ENCODE results near the gene LRP8. TPM values are rescaled to one million over a fixed set of nuclear protein-coding genes. Genes with fewer than 3 reads are reported as not detected.

Gene LRP8
- total RNA-seq, 6 experiments from 2014 or later, result 7.2 to 14.9 (median 13.0) TPM

DNA sequence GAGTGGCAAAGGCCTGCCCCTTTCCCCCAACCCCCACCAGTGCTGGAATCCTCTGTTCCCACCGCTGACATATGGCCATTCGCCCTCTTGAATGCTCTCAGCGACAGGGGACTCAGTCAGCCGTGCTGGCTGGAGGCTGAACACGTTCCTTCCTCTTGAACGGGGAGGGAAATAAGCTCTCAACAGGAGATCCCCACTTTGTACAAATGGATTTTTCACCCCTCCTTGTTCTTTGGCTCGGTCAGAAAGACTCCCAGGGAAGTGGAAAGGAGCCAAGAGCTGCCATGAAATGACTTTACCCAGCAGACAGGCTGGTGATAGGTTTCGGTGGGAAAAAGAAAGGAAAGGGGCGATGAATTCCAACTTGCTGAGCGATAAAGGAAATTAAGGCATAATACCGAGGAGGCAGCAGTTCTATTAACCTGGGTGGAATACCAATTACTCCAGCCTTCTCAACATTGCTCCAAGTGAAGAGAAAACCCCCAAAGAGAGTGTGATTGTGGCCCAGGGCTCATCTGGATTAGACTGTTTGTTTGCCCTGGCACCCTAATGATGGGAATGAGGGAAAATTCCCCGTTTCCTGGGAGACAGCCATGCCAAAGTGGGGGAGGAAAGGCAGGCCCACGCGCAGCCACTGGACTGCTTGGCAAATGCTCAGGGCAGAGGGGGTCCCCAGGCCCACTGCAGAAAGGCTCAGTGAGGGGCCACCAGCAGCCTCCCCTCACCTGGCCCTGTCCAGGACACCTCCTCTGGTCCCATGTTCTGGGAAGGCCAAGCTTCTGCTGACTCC is 23.9 kb downstream of the LRP8 start:
- Mint-ChIP-seq H3K4me1 (ENCODE audit: low read depth) (peaks cover 11% of the 10 kb centered on the region), H3K36me3 (ENCODE audit: low read depth) (no peaks in the 10 kb centered on the region), H3K27ac (no peak overlapping the region), H3K9me3 (no peaks in the 10 kb centered on the region), H3K27me3 (ENCODE audit: insufficient read depth) (no peaks in the 10 kb centered on the region; the same call in 1 of the 2 replicates), H3K4me3 (no peak overlapping the region)
- DNase-seq, result no peak
- TF ChIP-seq, protein P1, sequence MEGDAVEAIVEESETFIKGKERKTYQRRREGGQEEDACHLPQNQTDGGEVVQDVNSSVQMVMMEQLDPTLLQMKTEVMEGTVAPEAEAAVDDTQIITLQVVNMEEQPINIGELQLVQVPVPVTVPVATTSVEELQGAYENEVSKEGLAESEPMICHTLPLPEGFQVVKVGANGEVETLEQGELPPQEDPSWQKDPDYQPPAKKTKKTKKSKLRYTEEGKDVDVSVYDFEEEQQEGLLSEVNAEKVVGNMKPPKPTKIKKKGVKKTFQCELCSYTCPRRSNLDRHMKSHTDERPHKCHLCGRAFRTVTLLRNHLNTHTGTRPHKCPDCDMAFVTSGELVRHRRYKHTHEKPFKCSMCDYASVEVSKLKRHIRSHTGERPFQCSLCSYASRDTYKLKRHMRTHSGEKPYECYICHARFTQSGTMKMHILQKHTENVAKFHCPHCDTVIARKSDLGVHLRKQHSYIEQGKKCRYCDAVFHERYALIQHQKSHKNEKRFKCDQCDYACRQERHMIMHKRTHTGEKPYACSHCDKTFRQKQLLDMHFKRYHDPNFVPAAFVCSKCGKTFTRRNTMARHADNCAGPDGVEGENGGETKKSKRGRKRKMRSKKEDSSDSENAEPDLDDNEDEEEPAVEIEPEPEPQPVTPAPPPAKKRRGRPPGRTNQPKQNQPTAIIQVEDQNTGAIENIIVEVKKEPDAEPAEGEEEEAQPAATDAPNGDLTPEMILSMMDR (IDR thresholded peaks at IDR 0.05), result no peak

DNA sequence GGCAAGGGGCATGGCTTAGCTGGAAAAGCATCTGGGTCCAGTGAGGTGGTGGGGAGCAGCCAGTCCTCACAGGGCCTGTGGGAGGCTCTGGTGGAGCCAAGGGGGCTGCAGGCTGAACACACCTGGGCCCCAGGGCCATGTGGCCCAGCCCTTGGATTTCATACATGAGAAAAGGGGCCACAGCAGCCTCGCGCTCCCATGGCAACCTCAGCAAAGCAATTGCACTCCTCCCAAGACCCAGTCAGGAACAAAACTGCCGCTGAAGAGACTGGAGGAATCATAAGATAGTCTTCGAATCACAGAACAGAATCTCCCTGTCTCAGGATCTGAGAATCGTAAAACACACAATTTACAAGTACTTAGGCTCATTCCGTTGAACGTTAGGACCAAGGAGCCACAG is 24.6 kb downstream of the LRP8 start:
- Mint-ChIP-seq H3K36me3 (ENCODE audit: low read depth) (no peaks in the 10 kb centered on the region), H3K27ac (no peak overlapping the region), H3K9me3 (no peaks in the 10 kb centered on the region), H3K4me1 (ENCODE audit: low read depth) (peaks cover 11% of the 10 kb centered on the region), H3K27me3 (ENCODE audit: insufficient read depth) (no peaks in the 10 kb centered on the region; the same call in 1 of the 2 replicates), H3K4me3 (no peak overlapping the region)
- no peak for DNase-seq
- TF ChIP-seq, protein P1 (IDR thresholded peaks at IDR 0.05), result no peak

DNA sequence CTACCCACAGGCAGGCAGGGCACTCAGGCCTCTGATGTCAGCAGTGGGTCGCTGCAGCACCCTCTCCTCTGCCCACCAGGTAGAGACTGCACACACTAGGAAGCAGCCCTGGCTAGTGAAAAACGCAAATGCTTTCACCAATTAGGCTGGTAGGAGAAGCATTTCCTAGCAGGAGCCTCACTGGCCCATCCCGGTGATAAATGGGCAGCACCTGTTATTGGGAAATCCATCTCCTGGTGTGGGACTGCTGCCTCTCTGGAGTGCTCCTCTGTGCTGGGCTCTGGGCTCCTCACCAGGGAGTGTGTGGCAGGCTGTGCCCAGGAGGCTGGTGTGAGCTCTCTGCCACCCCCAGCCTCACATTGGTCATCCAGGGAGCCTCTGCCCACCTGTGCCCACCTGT is 28.6 kb downstream of the LRP8 start:
- no peak overlapping the region for H3K27ac Mint-ChIP-seq

DNA sequence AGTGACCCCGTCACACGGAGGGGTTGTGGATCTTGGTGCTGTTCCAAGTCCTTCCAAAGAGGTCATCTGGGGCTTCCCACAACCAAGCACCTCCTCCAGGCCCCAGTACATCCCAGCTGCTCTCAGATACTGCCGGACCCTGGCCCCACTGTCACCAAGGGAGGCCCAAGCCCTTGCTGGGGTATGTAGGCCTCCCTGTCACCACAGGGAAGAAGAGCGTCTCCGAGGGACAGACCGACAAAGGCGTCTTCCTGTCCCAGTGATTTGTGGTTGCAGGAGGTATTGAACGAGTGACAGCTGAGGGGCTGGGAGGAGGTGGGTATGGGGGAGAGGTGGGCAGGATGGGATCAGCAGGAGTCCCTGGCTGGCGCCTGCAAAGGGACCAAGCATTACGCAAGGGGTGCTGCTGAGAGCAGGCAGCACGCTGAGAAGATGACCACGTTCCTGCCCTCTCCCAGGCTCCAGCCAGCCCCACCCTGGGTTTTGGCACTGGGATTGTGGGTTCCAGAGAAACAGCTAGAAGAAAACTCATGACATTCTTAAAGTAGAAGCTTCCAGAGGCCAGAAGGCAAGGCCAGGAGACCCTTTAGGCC is 29.7 kb downstream of the LRP8 start:
- H3K4me3 Mint-ChIP-seq, result no peak overlapping the region

More for the DNA sequence above, 28.6 kb downstream of the LRP8 start:
- Mint-ChIP-seq H3K36me3 (ENCODE audit: low read depth) (no peaks in the 10 kb centered on the region), H3K4me3 (no peak overlapping the region), H3K27me3 (ENCODE audit: insufficient read depth) (peaks cover 1% of the 10 kb centered on the region), H3K9me3 (no peaks in the 10 kb centered on the region), H3K4me1 (ENCODE audit: low read depth) (peaks cover 16% of the 10 kb centered on the region)
- TF ChIP-seq, protein P1 (IDR thresholded peaks at IDR 0.05), result no peak
- DNase-seq, result no peak

DNA sequence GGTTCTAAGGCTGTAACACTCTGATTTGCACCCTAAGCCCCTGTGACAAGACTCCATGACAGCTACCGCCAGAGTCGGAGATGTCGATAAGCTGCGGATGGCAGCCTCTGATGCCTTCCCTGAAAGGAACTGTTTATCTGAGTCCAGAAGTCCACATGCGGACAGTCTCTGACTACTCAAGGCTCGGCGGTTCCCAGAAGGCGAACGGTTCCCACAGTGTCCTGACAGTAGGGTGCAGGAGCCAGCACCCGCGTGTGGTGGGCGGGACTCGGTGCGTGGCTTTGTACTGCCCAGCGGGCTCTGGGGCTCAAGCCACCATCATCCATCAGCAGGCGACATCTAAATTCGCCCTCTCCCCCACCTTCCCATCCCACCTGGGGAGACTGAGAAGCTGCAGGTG is 30.7 kb downstream of the LRP8 start:
- peaks cover 1% of the 10 kb centered on the region for H3K27me3 Mint-ChIP-seq (ENCODE audit: insufficient read depth)
- no peak overlapping the region for H3K27ac Mint-ChIP-seq
- no peak for DNase-seq
- H3K4me3 Mint-ChIP-seq, result no peak overlapping the region
- TF ChIP-seq, protein P1 (IDR thresholded peaks at IDR 0.05), result no peak
- no peaks in the 10 kb centered on the region for H3K9me3 Mint-ChIP-seq
- H3K4me1 Mint-ChIP-seq (ENCODE audit: low read depth), result peaks cover 29% of the 10 kb centered on the region
- H3K36me3 Mint-ChIP-seq (ENCODE audit: low read depth), result no peaks in the 10 kb centered on the region

More for the DNA sequence above, 29.7 kb downstream of the LRP8 start:
- no peak for DNase-seq
- Mint-ChIP-seq H3K27me3 (ENCODE audit: insufficient read depth) (peaks cover 1% of the 10 kb centered on the region), H3K4me1 (ENCODE audit: low read depth) (peaks cover 23% of the 10 kb centered on the region), H3K27ac (no peak overlapping the region), H3K36me3 (ENCODE audit: low read depth) (no peaks in the 10 kb centered on the region), H3K9me3 (no peaks in the 10 kb centered on the region)
- TF ChIP-seq, protein P1 (IDR thresholded peaks at IDR 0.05), result no peak

All from HFFc6 (cell line).